ENCODE measurements around the gene HDAC4. TPM values are rescaled to one million over a fixed set of nuclear protein-coding genes. Genes with fewer than 3 reads are reported as not detected.

HDAC4 gene
- total RNA-seq, 1 experiment from 2014 or later = 44.4 TPM

DNA sequence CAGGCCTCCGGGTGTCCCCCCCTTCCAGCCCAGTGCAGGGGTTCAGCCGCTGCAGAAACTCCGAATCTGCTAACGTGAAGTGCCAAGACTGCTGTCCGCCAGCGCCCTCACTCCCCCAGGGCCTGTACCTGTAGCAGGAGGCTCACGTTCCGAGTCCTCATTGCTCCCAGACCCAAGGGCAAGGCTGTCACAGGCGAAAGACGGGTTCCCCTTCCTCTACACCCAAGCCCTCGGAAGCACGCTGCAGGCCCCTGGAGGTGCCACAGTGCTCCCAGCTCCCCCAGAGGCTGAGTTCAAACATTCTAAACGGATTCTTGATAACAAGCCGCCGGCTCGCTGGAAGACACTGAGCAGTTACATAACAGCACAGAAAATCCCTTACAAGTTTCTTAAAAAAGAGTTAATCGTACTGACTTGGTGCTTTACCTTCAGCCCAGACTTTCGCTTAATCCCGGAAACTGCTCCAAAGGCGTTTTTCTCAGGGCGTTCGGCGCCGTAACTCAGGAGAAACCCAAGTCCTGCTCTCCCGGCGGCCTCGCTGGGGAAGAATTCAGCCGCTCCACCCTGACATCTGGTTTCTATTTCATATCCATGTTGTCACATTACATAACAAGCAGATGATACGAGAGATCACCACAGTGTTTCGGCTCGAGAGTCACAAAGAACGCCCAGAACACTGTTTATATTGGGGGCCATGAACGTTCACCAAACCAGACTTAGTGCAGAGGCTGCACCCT, 92.0 kb downstream of the HDAC4 start:
- CTCF ChIA-PET = interaction anchor here (0.5 to 0.7 kb wide), 2 partner anchors 8 to 234 kb away, joined by 4 to 5 read pairs; no protein-coding TSS in a partner anchor
- Mint-ChIP-seq H3K27me3 (ENCODE audit: low read depth) (no peaks in the 10 kb centered on the region), H3K36me3 (peaks cover 4% of the 10 kb centered on the region), H3K4me1 (peaks cover 15% of the 10 kb centered on the region), H3K4me3 (no peak overlapping the region), H3K27ac (peak overlapping the region; percentile 80), H3K9me3 (peaks cover under 1% of the 10 kb centered on the region)
- POLR2A ChIA-PET = no interaction called here
- TF ChIP-seq, protein P1, sequence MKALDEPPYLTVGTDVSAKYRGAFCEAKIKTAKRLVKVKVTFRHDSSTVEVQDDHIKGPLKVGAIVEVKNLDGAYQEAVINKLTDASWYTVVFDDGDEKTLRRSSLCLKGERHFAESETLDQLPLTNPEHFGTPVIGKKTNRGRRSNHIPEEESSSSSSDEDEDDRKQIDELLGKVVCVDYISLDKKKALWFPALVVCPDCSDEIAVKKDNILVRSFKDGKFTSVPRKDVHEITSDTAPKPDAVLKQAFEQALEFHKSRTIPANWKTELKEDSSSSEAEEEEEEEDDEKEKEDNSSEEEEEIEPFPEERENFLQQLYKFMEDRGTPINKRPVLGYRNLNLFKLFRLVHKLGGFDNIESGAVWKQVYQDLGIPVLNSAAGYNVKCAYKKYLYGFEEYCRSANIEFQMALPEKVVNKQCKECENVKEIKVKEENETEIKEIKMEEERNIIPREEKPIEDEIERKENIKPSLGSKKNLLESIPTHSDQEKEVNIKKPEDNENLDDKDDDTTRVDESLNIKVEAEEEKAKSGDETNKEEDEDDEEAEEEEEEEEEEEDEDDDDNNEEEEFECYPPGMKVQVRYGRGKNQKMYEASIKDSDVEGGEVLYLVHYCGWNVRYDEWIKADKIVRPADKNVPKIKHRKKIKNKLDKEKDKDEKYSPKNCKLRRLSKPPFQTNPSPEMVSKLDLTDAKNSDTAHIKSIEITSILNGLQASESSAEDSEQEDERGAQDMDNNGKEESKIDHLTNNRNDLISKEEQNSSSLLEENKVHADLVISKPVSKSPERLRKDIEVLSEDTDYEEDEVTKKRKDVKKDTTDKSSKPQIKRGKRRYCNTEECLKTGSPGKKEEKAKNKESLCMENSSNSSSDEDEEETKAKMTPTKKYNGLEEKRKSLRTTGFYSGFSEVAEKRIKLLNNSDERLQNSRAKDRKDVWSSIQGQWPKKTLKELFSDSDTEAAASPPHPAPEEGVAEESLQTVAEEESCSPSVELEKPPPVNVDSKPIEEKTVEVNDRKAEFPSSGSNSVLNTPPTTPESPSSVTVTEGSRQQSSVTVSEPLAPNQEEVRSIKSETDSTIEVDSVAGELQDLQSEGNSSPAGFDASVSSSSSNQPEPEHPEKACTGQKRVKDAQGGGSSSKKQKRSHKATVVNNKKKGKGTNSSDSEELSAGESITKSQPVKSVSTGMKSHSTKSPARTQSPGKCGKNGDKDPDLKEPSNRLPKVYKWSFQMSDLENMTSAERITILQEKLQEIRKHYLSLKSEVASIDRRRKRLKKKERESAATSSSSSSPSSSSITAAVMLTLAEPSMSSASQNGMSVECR (CRISPR knock-in tag; IDR thresholded peaks at IDR 0.05; ENCODE audit: borderline replicate concordance) = no peak
- TF ChIP-seq ZBTB21 (CRISPR knock-in tag; IDR thresholded peaks at IDR 0.05; ENCODE audit: borderline replicate concordance) (no peak), ATF3 (CRISPR knock-in tag; conservative IDR thresholded peaks at IDR 0.05) (no peak), CREB1 (CRISPR knock-in tag; IDR thresholded peaks at IDR 0.05) (no peak)
- no peak for DNase-seq (ENCODE audit: low spot score)
- ATAC-seq = no peak

DNA sequence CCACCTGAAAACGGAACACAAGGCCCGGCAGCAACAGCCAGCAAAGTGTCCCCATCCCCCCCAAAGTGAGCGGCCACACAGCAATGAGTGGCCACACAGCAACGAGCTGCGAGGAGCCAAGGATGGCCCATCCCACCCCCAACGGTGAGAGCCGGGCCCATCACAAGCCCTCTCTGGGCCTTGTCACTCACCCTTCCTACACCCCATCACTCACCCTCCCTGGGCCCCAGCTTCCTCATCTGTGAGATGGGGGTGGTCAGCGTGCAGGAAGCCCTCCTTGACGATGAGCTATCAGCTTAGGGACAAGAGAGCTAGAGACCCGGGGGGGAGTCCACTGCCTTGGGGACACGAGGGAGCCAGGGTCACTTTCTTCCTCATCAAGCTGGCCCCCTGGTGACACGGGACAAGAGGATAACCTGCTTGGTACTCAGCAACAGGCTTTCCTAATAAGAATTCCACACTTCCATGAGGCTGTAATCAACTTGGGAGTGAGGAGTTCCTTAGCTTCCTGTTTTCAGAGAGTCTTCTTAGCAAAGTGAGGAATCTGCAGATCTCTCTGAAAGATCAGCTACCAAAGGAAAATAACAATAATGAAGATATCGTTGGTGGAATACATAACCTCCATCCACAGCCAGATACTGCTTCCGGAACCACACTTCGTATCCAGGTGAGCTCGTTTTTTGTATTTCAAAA, 92.8 kb downstream of the HDAC4 start:
- no peaks in the 10 kb centered on the region for H3K9me3 Mint-ChIP-seq
- H3K27me3 Mint-ChIP-seq (ENCODE audit: low read depth) = no peaks in the 10 kb centered on the region
- H3K4me1 Mint-ChIP-seq = peaks cover 22% of the 10 kb centered on the region
- POLR2A ChIA-PET = no interaction called here
- TF ChIP-seq TP53 (CRISPR knock-in tag; IDR thresholded peaks at IDR 0.05) (no peak), SMAD4 (CRISPR knock-in tag; IDR thresholded peaks at IDR 0.05) (no peak), ZNF219 (CRISPR knock-in tag; IDR thresholded peaks at IDR 0.05; ENCODE audit: borderline replicate concordance) (no peak)
- TF ChIP-seq, protein P2, sequence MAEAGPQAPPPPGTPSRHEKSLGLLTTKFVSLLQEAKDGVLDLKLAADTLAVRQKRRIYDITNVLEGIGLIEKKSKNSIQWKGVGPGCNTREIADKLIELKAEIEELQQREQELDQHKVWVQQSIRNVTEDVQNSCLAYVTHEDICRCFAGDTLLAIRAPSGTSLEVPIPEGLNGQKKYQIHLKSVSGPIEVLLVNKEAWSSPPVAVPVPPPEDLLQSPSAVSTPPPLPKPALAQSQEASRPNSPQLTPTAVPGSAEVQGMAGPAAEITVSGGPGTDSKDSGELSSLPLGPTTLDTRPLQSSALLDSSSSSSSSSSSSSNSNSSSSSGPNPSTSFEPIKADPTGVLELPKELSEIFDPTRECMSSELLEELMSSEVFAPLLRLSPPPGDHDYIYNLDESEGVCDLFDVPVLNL (CRISPR knock-in tag; IDR thresholded peaks at IDR 0.05; ENCODE audit: borderline replicate concordance, low read depth) = no peak
- H3K36me3 Mint-ChIP-seq = no peaks in the 10 kb centered on the region
- no peak for DNase-seq (ENCODE audit: low spot score)
- 0 out of 2 replicates have a peak overlapping the region, but pooled peaks have one; percentile 13 for H3K27ac Mint-ChIP-seq
- CTCF ChIA-PET = interaction anchor here (0.5 to 0.7 kb wide), 2 partner anchors 9 to 233 kb away, joined by 4 to 5 read pairs; no protein-coding TSS in a partner anchor
- no peak overlapping the region for H3K4me3 Mint-ChIP-seq
- no peak for ATAC-seq

DNA sequence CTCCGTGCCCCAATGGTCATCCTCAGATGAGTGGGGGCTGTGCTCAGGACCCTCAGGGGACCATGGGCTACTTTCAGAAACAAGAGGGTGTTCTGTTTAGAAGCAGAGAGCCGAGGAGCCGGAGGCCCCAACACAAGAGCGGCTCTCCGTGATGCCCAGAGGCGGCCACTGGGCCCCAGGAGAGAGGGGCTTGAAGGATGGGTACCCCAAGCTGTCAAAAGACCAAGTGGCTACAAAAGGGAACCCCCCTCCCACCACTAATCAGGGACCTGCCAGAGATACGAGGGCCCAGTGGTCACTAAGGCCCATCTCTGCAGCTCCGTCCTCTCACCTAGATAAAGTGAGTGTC, 93.6 kb downstream of the HDAC4 start:
- ChIA-PET CTCF (interaction anchor here (0.8 kb wide), 1 partner anchor 114 kb away, joined by 3 read pairs; no protein-coding TSS in a partner anchor), POLR2A (no interaction called here)
- Mint-ChIP-seq H3K4me3 (no peak overlapping the region), H3K36me3 (no peaks in the 10 kb centered on the region), H3K27ac (no peak overlapping the region), H3K9me3 (no peaks in the 10 kb centered on the region), H3K4me1 (peaks cover 27% of the 10 kb centered on the region), H3K27me3 (ENCODE audit: low read depth) (no peaks in the 10 kb centered on the region)
- TF ChIP-seq, protein P3, sequence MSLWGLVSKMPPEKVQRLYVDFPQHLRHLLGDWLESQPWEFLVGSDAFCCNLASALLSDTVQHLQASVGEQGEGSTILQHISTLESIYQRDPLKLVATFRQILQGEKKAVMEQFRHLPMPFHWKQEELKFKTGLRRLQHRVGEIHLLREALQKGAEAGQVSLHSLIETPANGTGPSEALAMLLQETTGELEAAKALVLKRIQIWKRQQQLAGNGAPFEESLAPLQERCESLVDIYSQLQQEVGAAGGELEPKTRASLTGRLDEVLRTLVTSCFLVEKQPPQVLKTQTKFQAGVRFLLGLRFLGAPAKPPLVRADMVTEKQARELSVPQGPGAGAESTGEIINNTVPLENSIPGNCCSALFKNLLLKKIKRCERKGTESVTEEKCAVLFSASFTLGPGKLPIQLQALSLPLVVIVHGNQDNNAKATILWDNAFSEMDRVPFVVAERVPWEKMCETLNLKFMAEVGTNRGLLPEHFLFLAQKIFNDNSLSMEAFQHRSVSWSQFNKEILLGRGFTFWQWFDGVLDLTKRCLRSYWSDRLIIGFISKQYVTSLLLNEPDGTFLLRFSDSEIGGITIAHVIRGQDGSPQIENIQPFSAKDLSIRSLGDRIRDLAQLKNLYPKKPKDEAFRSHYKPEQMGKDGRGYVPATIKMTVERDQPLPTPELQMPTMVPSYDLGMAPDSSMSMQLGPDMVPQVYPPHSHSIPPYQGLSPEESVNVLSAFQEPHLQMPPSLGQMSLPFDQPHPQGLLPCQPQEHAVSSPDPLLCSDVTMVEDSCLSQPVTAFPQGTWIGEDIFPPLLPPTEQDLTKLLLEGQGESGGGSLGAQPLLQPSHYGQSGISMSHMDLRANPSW (CRISPR knock-in tag; conservative IDR thresholded peaks at IDR 0.05; ENCODE audit: low read depth) = no peak
- TF ChIP-seq ZNF219 (CRISPR knock-in tag; IDR thresholded peaks at IDR 0.05; ENCODE audit: borderline replicate concordance) = no peak
- no peak for TF ChIP-seq USF2 (CRISPR knock-in tag; IDR thresholded peaks at IDR 0.05)
- no peak for TF ChIP-seq ESRRA (CRISPR knock-in tag; IDR thresholded peaks at IDR 0.05; ENCODE audit: borderline replicate concordance)
- no peak for TF ChIP-seq ZNF671 (CRISPR knock-in tag; IDR thresholded peaks at IDR 0.05)
- TF ChIP-seq FOXP4 (CRISPR knock-in tag; IDR thresholded peaks at IDR 0.05) = no peak
- no peak for TF ChIP-seq JUN (CRISPR knock-in tag; IDR thresholded peaks at IDR 0.05)
- TF ChIP-seq TEAD4 (CRISPR knock-in tag; IDR thresholded peaks at IDR 0.05) = no peak
- no peak for TF ChIP-seq HMGXB4 (CRISPR knock-in tag; IDR thresholded peaks at IDR 0.05)
- no peak for DNase-seq (ENCODE audit: low spot score)
- ATAC-seq = no peak

Measured in WTC11 (cell line).